ENCODE data around the gene RPEL1. TPM values are rescaled to one million over a fixed set of nuclear protein-coding genes. Genes with fewer than 3 reads are reported as not detected.
A peak's percentile ranks its signal among the peaks of the same experiment; 100 is the strongest.

Gene RPEL1
- total RNA-seq, 1 donor from 2014 or later, result not detected

GRCh38 chr10:103278862-103279298, 33.2 kb downstream of the RPEL1 start:
- TF ChIP-seq, protein P1, sequence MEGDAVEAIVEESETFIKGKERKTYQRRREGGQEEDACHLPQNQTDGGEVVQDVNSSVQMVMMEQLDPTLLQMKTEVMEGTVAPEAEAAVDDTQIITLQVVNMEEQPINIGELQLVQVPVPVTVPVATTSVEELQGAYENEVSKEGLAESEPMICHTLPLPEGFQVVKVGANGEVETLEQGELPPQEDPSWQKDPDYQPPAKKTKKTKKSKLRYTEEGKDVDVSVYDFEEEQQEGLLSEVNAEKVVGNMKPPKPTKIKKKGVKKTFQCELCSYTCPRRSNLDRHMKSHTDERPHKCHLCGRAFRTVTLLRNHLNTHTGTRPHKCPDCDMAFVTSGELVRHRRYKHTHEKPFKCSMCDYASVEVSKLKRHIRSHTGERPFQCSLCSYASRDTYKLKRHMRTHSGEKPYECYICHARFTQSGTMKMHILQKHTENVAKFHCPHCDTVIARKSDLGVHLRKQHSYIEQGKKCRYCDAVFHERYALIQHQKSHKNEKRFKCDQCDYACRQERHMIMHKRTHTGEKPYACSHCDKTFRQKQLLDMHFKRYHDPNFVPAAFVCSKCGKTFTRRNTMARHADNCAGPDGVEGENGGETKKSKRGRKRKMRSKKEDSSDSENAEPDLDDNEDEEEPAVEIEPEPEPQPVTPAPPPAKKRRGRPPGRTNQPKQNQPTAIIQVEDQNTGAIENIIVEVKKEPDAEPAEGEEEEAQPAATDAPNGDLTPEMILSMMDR (IDR thresholded peaks at IDR 0.05; ENCODE audit: unreplicated experiment), result no peak
- peak; percentile 57 for DNase-seq (ENCODE audit: low spot score, unreplicated experiment)
- Mint-ChIP-seq H3K36me3 (ENCODE audit: insufficient read depth) (no peaks in the 10 kb centered on the region), H3K9me3 (ENCODE audit: low read depth) (no peaks in the 10 kb centered on the region), H3K27ac (peak overlapping the region; percentile 73), H3K4me1 (ENCODE audit: low read depth) (peaks cover 3% of the 10 kb centered on the region), H3K4me3 (ENCODE audit: low read depth) (peak overlapping the region; percentile 50), H3K27me3 (peaks cover 60% of the 10 kb centered on the region)

GRCh38 chr10:103280031-103280430, 34.3 kb downstream of the RPEL1 start:
- TF ChIP-seq, protein P1 (IDR thresholded peaks at IDR 0.05; ENCODE audit: unreplicated experiment), result no peak
- H3K4me3 Mint-ChIP-seq (ENCODE audit: low read depth), result no peak overlapping the region
- no peak for DNase-seq (ENCODE audit: low spot score, unreplicated experiment)

GRCh38 chr10:103280506-103280905, 34.8 kb downstream of the RPEL1 start:
- H3K4me1 Mint-ChIP-seq (ENCODE audit: low read depth), result peaks cover 3% of the 10 kb centered on the region
- H3K4me3 Mint-ChIP-seq (ENCODE audit: low read depth), result no peak overlapping the region
- H3K27ac Mint-ChIP-seq, result no peak overlapping the region
- H3K36me3 Mint-ChIP-seq (ENCODE audit: insufficient read depth), result no peaks in the 10 kb centered on the region
- no peak for DNase-seq (ENCODE audit: low spot score, unreplicated experiment)
- no peaks in the 10 kb centered on the region for H3K9me3 Mint-ChIP-seq (ENCODE audit: low read depth)
- peaks cover 54% of the 10 kb centered on the region for H3K27me3 Mint-ChIP-seq
- TF ChIP-seq, protein P1 (IDR thresholded peaks at IDR 0.05; ENCODE audit: unreplicated experiment), result no peak

More at GRCh38 chr10:103280031-103280430, 34.3 kb downstream of the RPEL1 start:
- Mint-ChIP-seq H3K27ac (no peak overlapping the region), H3K27me3 (peaks cover 58% of the 10 kb centered on the region), H3K9me3 (ENCODE audit: low read depth) (no peaks in the 10 kb centered on the region), H3K4me1 (ENCODE audit: low read depth) (peaks cover 3% of the 10 kb centered on the region), H3K36me3 (ENCODE audit: insufficient read depth) (no peaks in the 10 kb centered on the region)

DNA sequence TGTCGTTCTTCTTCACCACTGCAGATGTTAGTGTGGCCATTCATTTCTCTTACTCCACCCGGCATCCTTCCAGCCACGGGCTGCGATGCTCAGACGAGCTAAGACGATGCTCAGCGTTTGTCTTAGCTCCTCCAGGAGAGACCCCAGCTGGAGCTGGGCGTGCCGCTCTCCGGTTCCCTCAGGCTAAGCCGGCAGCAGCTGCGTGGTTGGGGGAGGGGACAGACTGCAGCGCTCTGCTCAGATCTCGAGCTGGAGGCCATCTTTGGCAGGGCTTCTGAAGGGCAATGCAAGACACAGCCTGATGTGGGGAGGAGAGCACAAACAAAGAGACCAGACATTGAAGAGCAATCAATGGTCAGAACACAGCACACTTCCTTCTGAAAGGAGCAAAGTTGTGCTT, 36.1 kb downstream of the RPEL1 start:
- TF ChIP-seq, protein P1 (IDR thresholded peaks at IDR 0.05; ENCODE audit: unreplicated experiment), result no peak
- peak overlapping the region; percentile 46 for H3K27ac Mint-ChIP-seq
- H3K27me3 Mint-ChIP-seq, result peaks cover 44% of the 10 kb centered on the region
- DNase-seq (ENCODE audit: low spot score, unreplicated experiment), result peak; percentile 14
- H3K36me3 Mint-ChIP-seq (ENCODE audit: insufficient read depth), result no peaks in the 10 kb centered on the region
- H3K4me1 Mint-ChIP-seq (ENCODE audit: low read depth), result peaks cover 3% of the 10 kb centered on the region
- no peaks in the 10 kb centered on the region for H3K9me3 Mint-ChIP-seq (ENCODE audit: low read depth)
- no peak overlapping the region for H3K4me3 Mint-ChIP-seq (ENCODE audit: low read depth)

GRCh38 chr10:103282961-103283360, 37.3 kb downstream of the RPEL1 start:
- TF ChIP-seq, protein P1 (IDR thresholded peaks at IDR 0.05; ENCODE audit: unreplicated experiment), result no peak
- Mint-ChIP-seq H3K9me3 (ENCODE audit: low read depth) (no peaks in the 10 kb centered on the region), H3K27ac (no peak overlapping the region), H3K4me1 (ENCODE audit: low read depth) (peaks cover 3% of the 10 kb centered on the region), H3K4me3 (ENCODE audit: low read depth) (no peak overlapping the region), H3K27me3 (peaks cover 37% of the 10 kb centered on the region), H3K36me3 (ENCODE audit: insufficient read depth) (no peaks in the 10 kb centered on the region)
- DNase-seq (ENCODE audit: low spot score, unreplicated experiment), result no peak

Measured in progenitor cell of endocrine pancreas (in vitro differentiated cells).